K562 treated with DMSO at 1 percent for 4 hours (cell line): Measurements from ENCODE around the gene NSG2. TPM values are rescaled to one million over a fixed set of nuclear protein-coding genes. Genes with fewer than 3 reads are reported as not detected.

ENCODE experiments used
- total RNA-seq: library from RNA; unstranded; fragments of 300-600 nt; gene quantifications from 2 replicates; pipeline ENCODE4 v1.2.3, GENCODE V29; 2022; ENCODE audit not compliant: insufficient read depth

The NSG2 gene
- total RNA-seq: not detected in 2 replicates

GRCh38 chr5:174045470-174046025 lies at the start of gene NSG2:
Gene NSG2 (plus strand): TSS chr5:174045706. CDS start chr5:174046756, 1,050 bp downstream.

Other genes with a start within 250 kb of the NSG2 start
- 17.9 and 25.0 TPM in 2 replicates for gene CPEB4, start 157.4 kb upstream of the NSG2 start, total RNA-seq
- gene C5orf47, start 56.5 kb upstream of the NSG2 start, total RNA-seq: not detected in 2 replicates